DOHH2 (cell line): ENCODE results near the gene PNMA6A.

Experiments used
- H3F3A ChIP-seq: fragments of 200-600 bp; sonication (generic), shearing (Covaris generic); 2 replicates; pipeline ENCODE4 v1.6.0; 2016; ENCODE audit warnings: antibody characterized with exemption, mild to moderate bottlenecking; ENCODE audit not compliant: control insufficient read depth, insufficient read depth
- H3K27ac ChIP-seq: fragments of 200-600 bp; sonication (generic); 2 replicates; pipeline ENCODE4 v1.5.1; 2014; ENCODE audit warnings: low read depth, mild to moderate bottlenecking, low read length, moderate library complexity
- H3K27me3 ChIP-seq: fragments of 200-600 bp; sonication (generic); 2 replicates; pipeline ENCODE4 v1.6.1; 2014; ENCODE audit warnings: mild to moderate bottlenecking, low read length, mixed read lengths; ENCODE audit not compliant: control insufficient read depth
- H3K36me3 ChIP-seq: fragments of 200-600 bp; sonication (generic); 2 replicates; pipeline ENCODE4 v1.6.1; 2014; ENCODE audit warnings: mild to moderate bottlenecking, low read length, moderate library complexity, mixed read lengths; ENCODE audit not compliant: control insufficient read depth
- H3K4me1 ChIP-seq: fragments of 200-600 bp; sonication (generic); 2 replicates; pipeline ENCODE4 v1.6.1; 2014; ENCODE audit warnings: mild to moderate bottlenecking, low read length, mixed read lengths; ENCODE audit not compliant: control insufficient read depth
- H3K4me2 ChIP-seq: fragments of 200-600 bp; sonication (generic); 2 replicates; pipeline ENCODE4 v1.6.0; 2014; ENCODE audit warnings: mild to moderate bottlenecking, low read length, moderate library complexity
- H3K4me3 ChIP-seq: fragments of 200-600 bp; sonication (generic); 2 replicates; pipeline ENCODE4 v1.5.1; 2014; ENCODE audit warnings: mild to moderate bottlenecking, low read length, mixed read lengths
- H3K79me2 ChIP-seq: fragments of 200-600 bp; sonication (generic); 2 replicates; pipeline ENCODE4 v1.6.1; 2014; ENCODE audit warnings: mild to moderate bottlenecking, low read length, mixed read lengths; ENCODE audit not compliant: control insufficient read depth
- H3K9me2 ChIP-seq: fragments of 200-600 bp; sonication (generic); replicated peaks from 2 replicates; pipeline ENCODE4 v1.6.1; 2014; ENCODE audit warnings: mild to moderate bottlenecking, low read length, mixed read lengths; ENCODE audit not compliant: control insufficient read depth
- H3K9me3 ChIP-seq: fragments of 200-600 bp; sonication (generic); 2 replicates; pipeline ENCODE4 v1.6.1; 2014; ENCODE audit warnings: antibody characterized with exemption, low read length, mixed read lengths; ENCODE audit not compliant: control insufficient read depth, insufficient read depth
- H4K20me1 ChIP-seq: fragments of 200-600 bp; sonication (generic); 2 replicates; pipeline ENCODE4 v1.6.0; 2014; ENCODE audit warnings: low read depth, mild to moderate bottlenecking, antibody characterized with exemption, low read length, moderate library complexity; ENCODE audit not compliant: control insufficient read depth, insufficient read depth
- CTCF ChIP-seq: fragments of 200-600 bp; sonication (generic); IDR thresholded peaks from one replicate; pipeline ENCODE4 v1.5.1; 2014; ENCODE audit warnings: antibody characterized with exemption, mild to moderate bottlenecking, low read depth, low read length; ENCODE audit not compliant: poor library complexity, severe bottlenecking
- EZH2phosphoT487 ChIP-seq: fragments of 200-600 bp; sonication (generic); IDR thresholded peaks from 2 replicates; pipeline ENCODE4 v1.6.1; 2017; ENCODE audit warnings: borderline replicate concordance, mild to moderate bottlenecking, antibody characterized with exemption, low read length, moderate library complexity, mixed read lengths

The PNMA6A gene

GRCh38 chrX:153059191-153060094, 12.8 kb upstream of the PNMA6A start:
- Histone ChIP-seq H4K20me1 (no peaks in the 10 kb centered on the region), H3K4me2 (no peak overlapping the region), H3K4me3 (no peak overlapping the region), H3K9me3 (no peaks in the 10 kb centered on the region), H3K27me3 (no peaks in the 10 kb centered on the region), H3K27ac (no peak overlapping the region), H3K4me1 (no peaks in the 10 kb centered on the region), H3K9me2 (no peaks in the 10 kb centered on the region), H3K36me3 (no peaks in the 10 kb centered on the region), H3K79me2 (no peaks in the 10 kb centered on the region), H3F3A (no peaks in the 10 kb centered on the region)
- no peak for TF ChIP-seq CTCF
- TF ChIP-seq EZH2phosphoT487, result no peak

GRCh38 chrX:153060095-153060445, 12.2 kb upstream of the PNMA6A start:
- Histone ChIP-seq H4K20me1 (no peaks in the 10 kb centered on the region), H3K4me3 (no peak overlapping the region), H3K36me3 (no peaks in the 10 kb centered on the region), H3K27ac (no peak overlapping the region), H3K27me3 (no peaks in the 10 kb centered on the region), H3F3A (no peaks in the 10 kb centered on the region), H3K79me2 (no peaks in the 10 kb centered on the region), H3K4me1 (no peaks in the 10 kb centered on the region), H3K9me2 (no peaks in the 10 kb centered on the region), H3K9me3 (no peaks in the 10 kb centered on the region), H3K4me2 (no peak overlapping the region)
- TF ChIP-seq EZH2phosphoT487, result no peak
- no peak for TF ChIP-seq CTCF

- Histone ChIP-seq H3K9me3 (no peaks in the 10 kb centered on the region), H3K27me3 (no peaks in the 10 kb centered on the region), H4K20me1 (no peaks in the 10 kb centered on the region), H3K4me1 (no peaks in the 10 kb centered on the region), H3K27ac (no peak overlapping the region), H3K9me2 (no peaks in the 10 kb centered on the region), H3K79me2 (no peaks in the 10 kb centered on the region), H3K36me3 (no peaks in the 10 kb centered on the region), H3F3A (no peaks in the 10 kb centered on the region), H3K4me2 (no peak overlapping the region), H3K4me3 (no peak overlapping the region)
- no peak for TF ChIP-seq EZH2phosphoT487
- no peak for TF ChIP-seq CTCF
Measured at GRCh38 chrX:153061732-153062131, 10.5 kb upstream of the PNMA6A start.
